GM12874 (cell line): ENCODE results near the gene CCDC27.

Experiments used
- CTCF ChIP-seq: IDR thresholded peaks from 2 replicates; pipeline ENCODE4 v1.5.1; 2011; ENCODE audit warnings: low read depth, mild to moderate bottlenecking, control low read depth, low read length, moderate library complexity; ENCODE audit not compliant: insufficient read depth

The CCDC27 gene

GRCh38 chr1:3740752-3741151 is 11.5 kb upstream of the CCDC27 start:
- TF ChIP-seq CTCF, result no peak

GRCh38 chr1:3741566-3742438 is 10.4 kb upstream of the CCDC27 start:
- TF ChIP-seq CTCF, result no peak

GRCh38 chr1:3742439-3743298 is 9.6 kb upstream of the CCDC27 start:
- no peak for TF ChIP-seq CTCF

- no peak for TF ChIP-seq CTCF
Measured at GRCh38 chr1:3743421-3743820, 8.8 kb upstream of the CCDC27 start.

GRCh38 chr1:3743826-3744225 is 8.4 kb upstream of the CCDC27 start:
- no peak for TF ChIP-seq CTCF

- TF ChIP-seq CTCF, result no peak
Measured at GRCh38 chr1:3744646-3745045, 7.6 kb upstream of the CCDC27 start.

- no peak for TF ChIP-seq CTCF
Measured at GRCh38 chr1:3745071-3745470, 7.2 kb upstream of the CCDC27 start.
